ENCODE data around the gene DLGAP1.

GRCh38 chr18:3979024-3979423, 476.1 kb downstream of the DLGAP1 start:
- TF ChIP-seq, protein P1, sequence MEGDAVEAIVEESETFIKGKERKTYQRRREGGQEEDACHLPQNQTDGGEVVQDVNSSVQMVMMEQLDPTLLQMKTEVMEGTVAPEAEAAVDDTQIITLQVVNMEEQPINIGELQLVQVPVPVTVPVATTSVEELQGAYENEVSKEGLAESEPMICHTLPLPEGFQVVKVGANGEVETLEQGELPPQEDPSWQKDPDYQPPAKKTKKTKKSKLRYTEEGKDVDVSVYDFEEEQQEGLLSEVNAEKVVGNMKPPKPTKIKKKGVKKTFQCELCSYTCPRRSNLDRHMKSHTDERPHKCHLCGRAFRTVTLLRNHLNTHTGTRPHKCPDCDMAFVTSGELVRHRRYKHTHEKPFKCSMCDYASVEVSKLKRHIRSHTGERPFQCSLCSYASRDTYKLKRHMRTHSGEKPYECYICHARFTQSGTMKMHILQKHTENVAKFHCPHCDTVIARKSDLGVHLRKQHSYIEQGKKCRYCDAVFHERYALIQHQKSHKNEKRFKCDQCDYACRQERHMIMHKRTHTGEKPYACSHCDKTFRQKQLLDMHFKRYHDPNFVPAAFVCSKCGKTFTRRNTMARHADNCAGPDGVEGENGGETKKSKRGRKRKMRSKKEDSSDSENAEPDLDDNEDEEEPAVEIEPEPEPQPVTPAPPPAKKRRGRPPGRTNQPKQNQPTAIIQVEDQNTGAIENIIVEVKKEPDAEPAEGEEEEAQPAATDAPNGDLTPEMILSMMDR (IDR thresholded peaks at IDR 0.05; ENCODE audit: insufficient read depth, low read length), result no peak
- no peak for TF ChIP-seq SPI1 (IDR thresholded peaks at IDR 0.05; ENCODE audit: borderline replicate concordance, low read depth)

Measured in HL-60 (cell line).